HG03064 (cell line): ENCODE results near the gene CLDN20.
"Not testable (repeated sequence)": the region's sequence is repeated elsewhere in the genome, so short reads cannot be mapped to it uniquely, and the experiment has no call there.

ENCODE experiments used
- ATAC-seq: cut with Tn5 transposase; IDR thresholded peaks from one replicate; pipeline ENCODE4 v1.9.1; 2021; ENCODE audit warnings: low read depth; ENCODE audit not compliant: unreplicated experiment

CLDN20 gene

GRCh38 chr6:155263373-155264063 is at the start of gene CLDN20:
Gene CLDN20, plus strand, starts transcription at chr6:155264013. Its CDS starts 11,707 bp downstream, at chr6:155275720.
- no peak for ATAC-seq

- ATAC-seq: no peak
These were observed 47.9 kb upstream of the CLDN20 start for GRCh38 chr6:155215906-155216305.

- no peak for ATAC-seq
These were observed 47.3 kb upstream of the CLDN20 start for GRCh38 chr6:155216312-155217046.

GRCh38 chr6:155218711-155219110 is 45.1 kb upstream of the CLDN20 start:
- not testable (repeated sequence) for ATAC-seq

GRCh38 chr6:155219299-155219698 is 44.5 kb upstream of the CLDN20 start:
- ATAC-seq: no peak

- no peak for ATAC-seq
These were observed 43.9 kb upstream of the CLDN20 start for GRCh38 chr6:155219858-155220301.

- ATAC-seq: no peak
These were observed 42.7 kb upstream of the CLDN20 start for GRCh38 chr6:155221086-155221485.

- ATAC-seq: no peak
These were observed 41.3 kb upstream of the CLDN20 start for GRCh38 chr6:155222506-155222905.

GRCh38 chr6:155223646-155224451 is 40.0 kb upstream of the CLDN20 start:
- ATAC-seq: peak; percentile 97

GRCh38 chr6:155224618-155225017 is 39.2 kb upstream of the CLDN20 start:
- no peak for ATAC-seq

- no peak for ATAC-seq
These were observed 36.8 kb upstream of the CLDN20 start for GRCh38 chr6:155227046-155227445.

- no peak for ATAC-seq
These were observed 35.2 kb upstream of the CLDN20 start for GRCh38 chr6:155228546-155229166.

GRCh38 chr6:155230975-155231374 is 32.8 kb upstream of the CLDN20 start:
- ATAC-seq: not testable (repeated sequence)

- ATAC-seq: no peak
These were observed 31.0 kb upstream of the CLDN20 start for GRCh38 chr6:155232848-155233247.

GRCh38 chr6:155234167-155234566 is 29.6 kb upstream of the CLDN20 start:
- no peak for ATAC-seq

GRCh38 chr6:155234687-155235086 is 29.1 kb upstream of the CLDN20 start:
- ATAC-seq: no peak

GRCh38 chr6:155235087-155235486 is 28.7 kb upstream of the CLDN20 start:
- no peak for ATAC-seq

GRCh38 chr6:155237613-155238012 is 26.2 kb upstream of the CLDN20 start:
- ATAC-seq: no peak

GRCh38 chr6:155240905-155241600 is 22.8 kb upstream of the CLDN20 start:
- ATAC-seq: no peak

GRCh38 chr6:155241966-155242365 is 21.8 kb upstream of the CLDN20 start:
- ATAC-seq: no peak
